H9 (cell line): ENCODE results near the gene UNC80. TPM values are rescaled to one million over a fixed set of nuclear protein-coding genes. Genes with fewer than 3 reads are reported as not detected.

Source experiments
- DNase-seq: peaks from one replicate; pipeline ENCODE4 v3.0.0-alpha.2; 2017
- H2AFZ ChIP-seq: one replicate; pipeline ENCODE4 v1.6.1; 2013; ENCODE audit warnings: mild to moderate bottlenecking, low read length, control low read depth, moderate library complexity
- H2AK5ac ChIP-seq: 2 replicates; pipeline ENCODE4 v1.6.1; 2013; ENCODE audit warnings: low read length, control low read depth, mixed read lengths; ENCODE audit not compliant: insufficient read length
- H2BK120ac ChIP-seq: one replicate; pipeline ENCODE4 v1.6.1; 2013; ENCODE audit warnings: low read depth, mild to moderate bottlenecking, low read length, control low read depth, inconsistent platforms; ENCODE audit not compliant: poor library complexity, severe bottlenecking
- H2BK12ac ChIP-seq: 2 replicates; pipeline ENCODE4 v1.6.1; 2013; ENCODE audit warnings: low read length, control low read depth, mixed read lengths, low read depth; ENCODE audit not compliant: insufficient read length
- H2BK15ac ChIP-seq: 2 replicates; pipeline ENCODE4 v1.6.1; 2013; ENCODE audit warnings: low read depth, low read length, control low read depth
- H2BK20ac ChIP-seq: one replicate; pipeline ENCODE4 v1.6.1; 2013; ENCODE audit warnings: low read depth, mild to moderate bottlenecking, low read length, control low read depth, inconsistent platforms; ENCODE audit not compliant: poor library complexity, severe bottlenecking
- H2BK5ac ChIP-seq: 2 replicates; pipeline ENCODE4 v1.6.1; 2013; ENCODE audit warnings: low read length, control low read depth, mixed read lengths; ENCODE audit not compliant: insufficient read length
- H3K14ac ChIP-seq: 2 replicates; pipeline ENCODE4 v1.6.1; 2013; ENCODE audit warnings: low read length, control low read depth; ENCODE audit not compliant: insufficient read depth
- H3K18ac ChIP-seq: 2 replicates; pipeline ENCODE4 v1.6.1; 2013; ENCODE audit warnings: low read depth, mild to moderate bottlenecking, mixed read lengths, low read length, control low read depth; ENCODE audit not compliant: insufficient read length
- H3K23ac ChIP-seq: 2 replicates; pipeline ENCODE4 v1.6.1; 2013; ENCODE audit warnings: low read length, control low read depth, mixed read lengths, low read depth; ENCODE audit not compliant: insufficient read length
- H3K23me2 ChIP-seq: 2 replicates; pipeline ENCODE4 v1.6.1; 2013; ENCODE audit warnings: low read depth, mild to moderate bottlenecking, mixed read lengths, low read length, control low read depth; ENCODE audit not compliant: insufficient read length, poor library complexity, severe bottlenecking
- H3K27ac ChIP-seq: 2 replicates; pipeline ENCODE4 v1.5.1; 2013; ENCODE audit warnings: low read length, control low read depth, mixed read lengths, low read depth; ENCODE audit not compliant: insufficient read length
- H3K27me3 ChIP-seq: 2 replicates; pipeline ENCODE4 v1.6.1; 2013; ENCODE audit warnings: low read length, control low read depth, inconsistent platforms; ENCODE audit not compliant: insufficient read depth
- H3K4ac ChIP-seq: 2 replicates; pipeline ENCODE4 v1.6.1; 2013; ENCODE audit warnings: low read depth, mild to moderate bottlenecking, control low read depth, inconsistent platforms, low read length, moderate library complexity
- H3K4me1 ChIP-seq: 2 replicates; pipeline ENCODE4 v1.6.1; 2013; ENCODE audit warnings: low read length, control low read depth, inconsistent platforms; ENCODE audit not compliant: insufficient read depth
- H3K4me2 ChIP-seq: 2 replicates; pipeline ENCODE4 v1.6.1; 2013; ENCODE audit warnings: low read length, control low read depth, mixed read lengths; ENCODE audit not compliant: insufficient read length, insufficient read depth
- H3K56ac ChIP-seq: 2 replicates; pipeline ENCODE4 v1.6.1; 2013; ENCODE audit warnings: low read depth, mild to moderate bottlenecking, mixed read lengths, low read length, control low read depth; ENCODE audit not compliant: insufficient read length
- H3K79me1 ChIP-seq: 2 replicates; pipeline ENCODE4 v1.6.1; 2013; ENCODE audit warnings: low read depth, mild to moderate bottlenecking, moderate library complexity, low read length, control low read depth, inconsistent platforms; ENCODE audit not compliant: insufficient read depth, poor library complexity, severe bottlenecking
- H3K79me2 ChIP-seq: 2 replicates; pipeline ENCODE4 v1.6.1; 2013; ENCODE audit warnings: low read length, control low read depth, inconsistent platforms; ENCODE audit not compliant: insufficient read depth
- H3K9ac ChIP-seq: 2 replicates; pipeline ENCODE4 v1.6.1; 2013; ENCODE audit warnings: low read length, control low read depth, mixed read lengths; ENCODE audit not compliant: insufficient read length; ENCODE audit errors: extremely low read depth
- H3K9me3 ChIP-seq: one replicate; pipeline ENCODE4 v1.6.1; 2013; ENCODE audit warnings: low read depth, low read length, inconsistent platforms; ENCODE audit not compliant: control insufficient read depth
- H3T11ph ChIP-seq: one replicate; pipeline ENCODE4 v1.6.1; 2013; ENCODE audit warnings: mild to moderate bottlenecking, low read length, control low read depth, inconsistent platforms
- H4K20me1 ChIP-seq: one replicate; pipeline ENCODE4 v1.6.1; 2013; ENCODE audit not compliant: control insufficient read depth, insufficient read length, insufficient read depth
- H4K5ac ChIP-seq: 2 replicates; pipeline ENCODE4 v1.6.1; 2013; ENCODE audit warnings: low read depth, mild to moderate bottlenecking, mixed read lengths, low read length, control low read depth; ENCODE audit not compliant: insufficient read length
- H4K8ac ChIP-seq: replicated peaks from 2 replicates; pipeline ENCODE4 v1.6.1; 2013; ENCODE audit warnings: low read length, control low read depth, mixed read lengths, low read depth; ENCODE audit not compliant: insufficient read length
- H4K91ac ChIP-seq: 2 replicates; pipeline ENCODE4 v1.6.1; 2013; ENCODE audit warnings: low read depth, mild to moderate bottlenecking, moderate library complexity, mixed read lengths, low read length, control low read depth; ENCODE audit not compliant: insufficient read length
- H3K27ac Mint-ChIP-seq, 3 experiments: 2 replicates in 2 of 3; 3 replicates in 1 of 3; pipeline ENCODE4 v1.8.0; 2020 to 2021; ENCODE audit warnings: mixed read lengths in 3 of 3, mild to moderate bottlenecking in 1 of 3, moderate library complexity in 1 of 3
- H3K27me3 Mint-ChIP-seq: 2 replicates; pipeline ENCODE4 v1.8.0; 2021; ENCODE audit warnings: low read depth, mild to moderate bottlenecking, moderate library complexity, mixed read lengths
- H3K36me3 Mint-ChIP-seq, 3 experiments: 2 replicates in 2 of 3; 3 replicates in 1 of 3; pipeline ENCODE4 v1.8.0; 2020 to 2021; ENCODE audit warnings: low read depth in 3 of 3, mixed read lengths in 3 of 3; ENCODE audit not compliant: insufficient read depth in 1 of 3
- H3K4me1 Mint-ChIP-seq, 2 experiments: 2 replicates each; pipeline ENCODE4 v1.8.0; 2020; ENCODE audit warnings: mixed read lengths in 2 of 2
- H3K4me3 Mint-ChIP-seq, 2 experiments: 2 replicates in 1 of 2; 3 replicates in 1 of 2; pipeline ENCODE4 v1.8.0; 2020 to 2021; ENCODE audit warnings: mild to moderate bottlenecking in 2 of 2, mixed read lengths in 2 of 2, moderate library complexity in 1 of 2
- H3K9me3 Mint-ChIP-seq, 2 experiments: 2 replicates in 1 of 2; 3 replicates in 1 of 2; pipeline ENCODE4 v1.8.0; 2020; ENCODE audit warnings: mild to moderate bottlenecking in 2 of 2, mixed read lengths in 2 of 2, moderate library complexity in 1 of 2
- CTCF ChIP-seq: fragments of 200-600 bp; sonication (generic); conservative IDR thresholded peaks from 3 replicates; pipeline ENCODE4 v1.8.0; 2021; ENCODE audit warnings: antibody characterized with exemption, mild to moderate bottlenecking
- WGBS: extraction: QIAGEN DNeasy Blood & Tissue Kit; methylation state at CpG from one replicate; pipeline ENCODE4 v1.1.7; 2013; ENCODE audit warnings: missing lambda C conversion rate, low lambda C conversion rate, mixed read lengths; ENCODE audit not compliant: insufficient read length; ENCODE audit errors: extremely low coverage; 5-methylcytosine and 5-hydroxymethylcytosine counted together
- total RNA-seq: library from RNA; stranded (reverse); gene quantifications from 2 replicates; pipeline ENCODE4 v1.2.1, GENCODE V29; 2021

The UNC80 gene
- total RNA-seq, 1 experiment from 2014 or later, result 0.52 TPM

- Histone ChIP-seq H3K56ac (no peak overlapping the region), H2BK120ac (no peak overlapping the region), H3K23me2 (no peaks in the 10 kb centered on the region), H3K79me2 (no peaks in the 10 kb centered on the region), H4K91ac (no peak overlapping the region), H3K4ac (no peak overlapping the region), H3K18ac (no peak overlapping the region), H3K79me1 (no peaks in the 10 kb centered on the region), H4K5ac (no peak overlapping the region), H4K8ac (no peak overlapping the region), H3T11ph (no peak overlapping the region), H2BK20ac (no peak overlapping the region), H3K14ac (no peak overlapping the region), H3K27ac (no peak overlapping the region), H3K9ac (no peak overlapping the region), H2BK15ac (no peak overlapping the region), H3K9me3 (no peaks in the 10 kb centered on the region), H4K20me1 (no peaks in the 10 kb centered on the region), H3K4me2 (no peak overlapping the region), H2BK12ac (no peak overlapping the region), H3K27me3 (no peaks in the 10 kb centered on the region), H2AFZ (no peak overlapping the region), H3K4me1 (peaks cover 2% of the 10 kb centered on the region; the same call in 1 of the 2 replicates), H2BK5ac (no peak overlapping the region), H3K23ac (no peak overlapping the region), H2AK5ac (no peak overlapping the region)
- peaks cover 7 to 17% of the 10 kb centered on the region in 2 experiments for H3K9me3 Mint-ChIP-seq
- no peak overlapping the region for H3K4me3 Mint-ChIP-seq
- TF ChIP-seq CTCF, result no peak
- WGBS, result no CpG with 5 or more reads among the region's 4 CpGs
- no peak for DNase-seq
- peaks cover 2% of the 10 kb centered on the region; the same call in 1 of the 2 replicates for H3K27me3 Mint-ChIP-seq
- H3K4me1 Mint-ChIP-seq, result peaks cover 21 to 22% of the 10 kb centered on the region in 2 experiments
- peaks cover 13 to 20% (median 17%) of the 10 kb centered on the region in 3 experiments for H3K36me3 Mint-ChIP-seq
- H3K27ac Mint-ChIP-seq, result no peak overlapping the region
These were observed 50.2 kb downstream of the UNC80 start for GRCh38 chr2:209821806-209822205.
